Cardiac fibroblast (primary cell): ENCODE data around the gene DNAAF5.
A peak's percentile ranks its signal among the peaks of the same experiment; 100 is the strongest.

ENCODE experiments used
- DNase-seq, 2 donors: peaks; one replicate each; pipeline versions ENCODE4 v3.0.0 to v3.0.0-alpha.2; 2010; ENCODE audit warnings: low read depth in 2 of 2
- H3K4me3 ChIP-seq, 2 donors: replicated peaks in 1 of 2; 1 replicate in 1 of 2; 2 replicates in 1 of 2; pipeline ENCODE4 v1.5.1; 2011; ENCODE audit warnings: low read depth in 2 of 2, low read length in 2 of 2, mild to moderate bottlenecking in 2 of 2, moderate library complexity in 1 of 2
- TF ChIP-seq, protein P1 (sequence below): IDR thresholded peaks from one replicate; pipeline ENCODE4 v1.5.1; 2011; ENCODE audit warnings: low read depth, mild to moderate bottlenecking, low read length, inconsistent platforms

DNAAF5 gene

GRCh38 chr7:822692-823276 is 96.3 kb downstream of the DNAAF5 start:
- DNase-seq: no peak
- H3K4me3 ChIP-seq: no peak overlapping the region
- TF ChIP-seq, protein P1, sequence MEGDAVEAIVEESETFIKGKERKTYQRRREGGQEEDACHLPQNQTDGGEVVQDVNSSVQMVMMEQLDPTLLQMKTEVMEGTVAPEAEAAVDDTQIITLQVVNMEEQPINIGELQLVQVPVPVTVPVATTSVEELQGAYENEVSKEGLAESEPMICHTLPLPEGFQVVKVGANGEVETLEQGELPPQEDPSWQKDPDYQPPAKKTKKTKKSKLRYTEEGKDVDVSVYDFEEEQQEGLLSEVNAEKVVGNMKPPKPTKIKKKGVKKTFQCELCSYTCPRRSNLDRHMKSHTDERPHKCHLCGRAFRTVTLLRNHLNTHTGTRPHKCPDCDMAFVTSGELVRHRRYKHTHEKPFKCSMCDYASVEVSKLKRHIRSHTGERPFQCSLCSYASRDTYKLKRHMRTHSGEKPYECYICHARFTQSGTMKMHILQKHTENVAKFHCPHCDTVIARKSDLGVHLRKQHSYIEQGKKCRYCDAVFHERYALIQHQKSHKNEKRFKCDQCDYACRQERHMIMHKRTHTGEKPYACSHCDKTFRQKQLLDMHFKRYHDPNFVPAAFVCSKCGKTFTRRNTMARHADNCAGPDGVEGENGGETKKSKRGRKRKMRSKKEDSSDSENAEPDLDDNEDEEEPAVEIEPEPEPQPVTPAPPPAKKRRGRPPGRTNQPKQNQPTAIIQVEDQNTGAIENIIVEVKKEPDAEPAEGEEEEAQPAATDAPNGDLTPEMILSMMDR: no peak

GRCh38 chr7:823649-824048 is 97.2 kb downstream of the DNAAF5 start:
- DNase-seq: no peak
- TF ChIP-seq, protein P1: no peak
- H3K4me3 ChIP-seq: no peak overlapping the region

- no peak for DNase-seq
- H3K4me3 ChIP-seq: no peak overlapping the region
Observed at GRCh38 chr7:824081-824480, 97.6 kb downstream of the DNAAF5 start.

GRCh38 chr7:824664-825063 is 98.2 kb downstream of the DNAAF5 start:
- TF ChIP-seq, protein P1: no peak
- H3K4me3 ChIP-seq: no peak overlapping the region
- DNase-seq: no peak

More at GRCh38 chr7:824081-824480, 97.6 kb downstream of the DNAAF5 start:
- TF ChIP-seq, protein P1: no peak

DNA sequence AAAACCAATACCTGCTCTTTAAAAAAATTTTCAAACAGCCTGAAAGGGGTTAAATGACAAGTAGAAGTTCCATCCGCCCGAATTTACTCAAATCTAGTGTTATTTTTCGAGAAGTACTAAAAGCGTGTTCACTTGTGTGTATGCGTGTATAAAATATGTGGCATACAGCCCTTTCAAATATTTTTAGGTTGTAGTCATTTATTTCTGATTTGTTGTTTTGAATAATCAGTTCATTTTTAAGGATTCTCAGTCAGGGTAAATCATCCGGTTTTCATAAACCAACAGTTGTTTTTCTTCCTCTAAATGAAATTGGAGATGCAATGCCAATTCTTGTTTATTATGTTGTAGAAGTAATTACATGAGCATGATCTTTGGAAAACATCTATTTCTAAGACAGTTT is 98.9 kb downstream of the DNAAF5 start:
- TF ChIP-seq, protein P1: no peak
- peak; percentile 44 to 72 for DNase-seq
- no peak overlapping the region for H3K4me3 ChIP-seq

DNA sequence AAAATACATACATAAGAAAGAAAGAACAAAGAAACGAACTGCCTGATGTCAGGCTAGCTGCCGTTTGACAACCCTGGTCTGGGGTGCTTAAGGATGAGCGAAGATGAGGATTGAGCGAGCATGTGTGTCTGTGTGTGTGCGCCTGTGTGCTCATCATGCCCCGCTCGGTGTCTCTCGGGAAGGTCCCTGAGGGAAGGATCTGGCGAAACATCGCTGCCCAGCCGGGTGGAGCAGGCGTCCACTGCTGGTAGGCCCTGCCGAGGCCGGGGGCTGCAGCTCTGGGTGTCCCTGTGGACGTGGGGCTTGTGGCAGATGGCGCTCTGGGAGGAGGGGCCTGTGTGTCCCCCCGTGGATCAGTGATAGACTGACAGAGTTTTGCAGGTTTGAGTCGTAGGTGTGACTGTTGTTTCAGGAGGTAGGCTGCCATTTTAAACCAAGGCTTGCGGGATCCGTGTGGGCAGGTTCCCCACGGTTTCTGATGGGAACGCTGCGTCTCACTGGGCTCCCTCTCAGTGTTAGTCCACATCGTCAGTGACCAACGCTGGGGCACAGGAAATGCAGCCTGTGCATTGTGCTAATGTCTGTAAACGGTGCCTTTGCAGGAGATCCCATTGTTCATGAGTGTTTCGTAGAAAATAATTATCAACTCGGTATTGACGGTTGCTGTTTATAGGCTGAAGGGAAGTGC is 99.9 kb downstream of the DNAAF5 start:
- DNase-seq: no peak
- TF ChIP-seq, protein P1: no peak
- H3K4me3 ChIP-seq: no peak overlapping the region
